ENCODE measurements around the gene SIGLEC8. TPM values are rescaled to one million over a fixed set of nuclear protein-coding genes. Genes with fewer than 3 reads are reported as not detected.

Gene SIGLEC8
- total RNA-seq = not detected

GRCh38 chr19:51458051-51458645, at the start of gene SIGLEC8:
Gene SIGLEC8 (minus strand): TSS chr19:51458454. CDS start chr19:51458387, 67 bp downstream.

GRCh38 chr19:51501594-51502263, 43.5 kb upstream of the SIGLEC8 start, which contains the start of gene SIGLEC12:
Gene SIGLEC12 (minus strand): TSS chr19:51501800. CDS start chr19:51501733, 67 bp downstream.

GRCh38 chr19:51478381-51479234, 20.4 kb upstream of the SIGLEC8 start, which contains the start of gene CEACAM18:
Gene CEACAM18 (plus strand): TSS chr19:51478539.

GRCh38 chr19:51417107-51417809, 41.0 kb downstream of the SIGLEC8 start, which contains the start of gene SIGLEC10:
Gene SIGLEC10 (minus strand): TSS chr19:51417642. CDS start chr19:51417581, 61 bp downstream.

Other genes starting within 250 kb of the SIGLEC8 start
- gene CD33, start 233.4 kb downstream of the SIGLEC8 start, total RNA-seq = 1.7 TPM
- not detected for gene SIGLECL1, start 207.4 kb downstream of the SIGLEC8 start, total RNA-seq
- gene IGLON5, start 146.8 kb downstream of the SIGLEC8 start, total RNA-seq = 10.9 TPM
- gene VSIG10L, start 116.3 kb downstream of the SIGLEC8 start, total RNA-seq = 2.5 TPM
- gene ETFB, start 92.1 kb downstream of the SIGLEC8 start, total RNA-seq = 37.9 TPM
- not detected for gene CLDND2, start 89.5 kb downstream of the SIGLEC8 start, total RNA-seq
- gene NKG7, start 85.8 kb downstream of the SIGLEC8 start, total RNA-seq = 1.1 TPM
- 168 TPM for gene LIM2, start 70.5 kb downstream of the SIGLEC8 start, total RNA-seq
- gene C19orf84, start 67.9 kb downstream of the SIGLEC8 start, total RNA-seq = not detected
- gene SIGLEC10, start 40.8 kb downstream of the SIGLEC8 start, total RNA-seq = 0.77 TPM
- not detected for gene CEACAM18, start 20.1 kb upstream of the SIGLEC8 start, total RNA-seq
- not detected for gene SIGLEC12, start 43.3 kb upstream of the SIGLEC8 start, total RNA-seq
- gene SIGLEC6, start 73.2 kb upstream of the SIGLEC8 start, total RNA-seq = 0.82 TPM
- gene ZNF175, start 112.8 kb upstream of the SIGLEC8 start, total RNA-seq = 15.7 TPM
- gene SIGLEC5, start 171.9 kb upstream of the SIGLEC8 start, total RNA-seq = 0.27 TPM
- 0.55 TPM for gene SIGLEC14, start 188.4 kb upstream of the SIGLEC8 start, total RNA-seq
- gene SPACA6, start 234.9 kb upstream of the SIGLEC8 start, total RNA-seq = 12.0 TPM